ENCODE data around the gene ADAM10.

Gene ADAM10

DNA sequence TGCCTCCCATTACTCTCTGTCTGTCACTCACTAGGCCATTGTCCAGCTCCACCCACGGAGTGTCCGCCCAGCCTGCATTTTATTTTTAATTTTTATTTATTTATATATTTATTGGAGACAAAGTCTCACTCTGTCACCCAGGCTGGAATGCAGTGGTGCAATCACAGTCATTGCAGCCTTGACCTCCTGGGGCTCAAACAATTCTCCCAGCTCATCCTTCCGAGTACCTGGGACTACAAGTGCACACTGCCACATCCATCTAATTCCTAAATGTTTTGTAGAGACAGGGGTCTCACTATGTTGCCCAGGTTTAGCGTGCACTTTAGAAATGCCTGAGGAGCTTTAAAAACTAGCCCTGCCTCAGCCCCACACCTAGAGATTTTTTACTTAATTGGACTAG is 176.2 kb downstream of the ADAM10 start:
- DNase-seq: no peak

DNA sequence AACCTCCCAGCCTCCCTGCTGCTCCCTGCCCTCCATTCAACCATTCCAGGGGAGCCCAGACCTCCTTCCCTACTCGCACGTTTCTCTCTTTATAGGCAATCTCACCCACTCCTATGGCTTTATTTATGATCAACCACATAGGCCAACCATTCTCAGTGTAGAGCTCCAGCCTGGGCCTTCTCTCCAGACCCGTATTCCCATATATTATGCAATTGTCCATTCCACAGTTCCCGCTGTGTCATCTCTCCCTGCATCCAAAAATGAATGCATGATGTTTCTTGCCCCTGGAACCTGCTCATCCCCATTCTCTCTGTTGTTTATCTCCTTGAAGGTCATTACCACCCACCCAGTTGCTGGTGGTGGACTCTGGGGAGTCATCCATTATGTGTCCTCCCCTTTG is 177.0 kb downstream of the ADAM10 start:
- no peak for DNase-seq

DNA sequence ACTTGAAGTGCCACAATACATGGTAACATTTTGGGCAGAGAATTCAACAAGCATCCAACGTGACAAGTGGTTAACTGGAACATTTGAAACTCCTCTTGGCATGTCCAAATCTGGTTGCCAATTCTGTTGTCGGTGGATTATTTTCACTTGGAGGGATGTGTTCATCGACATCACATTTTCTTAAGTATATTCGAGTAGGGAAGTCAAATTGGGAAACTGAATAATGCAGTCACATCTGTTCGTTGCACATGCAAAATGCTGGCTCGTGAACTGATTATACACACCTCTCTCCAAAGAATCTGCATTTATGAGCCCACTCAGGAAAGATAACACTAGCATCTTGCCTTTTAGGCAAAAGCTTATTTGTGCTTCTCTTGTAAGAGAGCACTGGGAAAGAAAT is 178.0 kb downstream of the ADAM10 start:
- DNase-seq: no peak

GRCh38 chr15:58569455-58569854 is 180.1 kb downstream of the ADAM10 start:
- DNase-seq: no peak

GRCh38 chr15:58568157-58568571 is 181.3 kb downstream of the ADAM10 start:
- DNase-seq: no peak

GRCh38 chr15:58566029-58566428 is 183.5 kb downstream of the ADAM10 start:
- DNase-seq: no peak

DNA sequence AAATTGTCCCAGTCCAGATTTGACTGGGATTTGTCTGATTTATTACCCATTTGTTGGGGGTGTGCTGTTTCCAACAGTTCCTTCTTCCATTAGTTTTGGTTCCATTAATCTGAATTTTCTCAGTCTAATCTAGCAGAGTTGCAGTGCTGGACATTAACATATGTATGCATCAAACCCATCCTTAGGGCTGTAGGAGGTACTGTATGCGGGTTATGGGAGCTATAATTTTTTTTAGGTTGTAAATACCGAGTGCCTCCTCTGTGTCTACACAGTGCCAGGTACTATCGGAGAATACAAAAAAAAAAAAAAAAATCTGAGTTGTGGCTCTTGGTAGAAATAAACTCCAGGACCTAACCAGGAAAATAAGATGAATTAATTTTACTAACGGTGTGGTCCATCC is 183.9 kb downstream of the ADAM10 start:
- DNase-seq: no peak

DNA sequence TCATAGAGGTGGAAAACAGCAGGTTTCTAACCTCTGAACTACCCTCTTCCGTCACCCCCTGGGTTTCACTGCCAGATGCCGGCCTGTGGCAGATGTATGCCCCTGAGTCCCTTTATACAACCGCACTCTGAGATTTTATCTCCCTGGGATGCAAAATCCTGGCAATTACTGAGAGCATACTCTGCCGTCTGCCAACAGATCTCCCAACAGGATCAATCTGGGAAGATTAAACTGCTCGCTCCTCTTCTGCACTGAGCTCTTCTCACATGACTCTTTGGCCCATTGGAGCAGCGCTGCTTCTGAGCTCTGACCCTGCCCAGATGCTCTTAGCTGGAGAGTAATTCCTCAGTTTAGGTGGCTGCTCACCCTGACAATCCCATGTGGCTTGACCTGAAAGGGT is 184.5 kb downstream of the ADAM10 start:
- no peak for DNase-seq

- no peak for DNase-seq
Observed at GRCh38 chr15:58562135-58562534, 187.4 kb downstream of the ADAM10 start.

DNA sequence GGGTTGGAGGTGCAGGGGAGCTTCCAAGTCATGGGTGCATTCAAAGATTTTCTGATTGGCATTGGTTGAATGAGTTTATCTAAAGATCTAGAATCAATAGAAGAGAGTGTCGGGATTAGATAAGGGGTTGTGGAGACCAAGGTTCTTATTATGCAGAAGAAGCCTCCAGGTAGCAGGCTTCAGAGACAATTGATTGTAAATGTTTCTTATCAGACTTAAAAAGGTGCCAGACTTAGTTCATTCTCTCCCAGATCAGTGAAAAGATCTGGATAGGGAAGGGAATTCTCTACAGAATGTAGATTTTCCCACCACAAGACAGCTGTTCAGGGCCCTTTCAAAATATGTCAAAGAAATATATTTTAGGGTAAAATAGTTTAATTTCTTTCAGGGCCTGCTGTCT is 188.2 kb downstream of the ADAM10 start:
- DNase-seq: no peak

- DNase-seq: no peak
Observed at GRCh38 chr15:58559904-58560588, 189.5 kb downstream of the ADAM10 start.

DNA sequence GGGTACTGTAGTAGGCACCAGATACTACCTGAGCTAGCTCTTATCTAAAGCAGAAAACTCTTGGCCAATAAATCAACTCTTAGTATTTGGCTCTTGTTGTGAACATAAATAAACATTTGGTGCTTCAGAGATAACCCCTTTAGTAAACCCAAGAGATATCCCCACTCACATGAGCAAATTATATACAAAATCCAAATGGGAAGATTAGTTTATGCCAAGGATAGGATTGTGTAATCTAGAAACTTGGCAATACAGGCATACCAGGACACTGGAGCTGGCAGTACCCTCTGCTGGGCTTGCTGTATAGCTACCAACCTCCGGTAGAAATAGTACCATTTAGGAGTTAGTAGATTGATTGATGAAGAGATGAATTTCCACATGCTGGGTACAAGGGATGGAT is 190.7 kb downstream of the ADAM10 start:
- DNase-seq: no peak

- DNase-seq: no peak
Observed at GRCh38 chr15:58556541-58556940, 193.0 kb downstream of the ADAM10 start.

DNA sequence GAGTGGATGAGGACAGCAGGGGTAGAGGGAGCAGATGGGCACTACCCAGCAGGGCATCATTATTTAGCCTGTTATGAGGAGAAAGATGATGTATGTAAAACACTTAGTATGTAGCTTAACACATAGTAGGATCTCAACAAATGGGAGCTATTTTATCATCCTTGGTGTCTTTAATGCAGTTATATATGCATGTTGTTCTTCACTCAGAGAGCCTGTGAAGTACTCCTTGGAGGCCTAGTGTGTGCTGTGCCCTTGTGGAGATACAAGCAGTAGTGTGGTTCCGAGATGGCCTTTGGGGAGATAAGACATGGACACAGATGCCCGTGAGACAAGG is 193.5 kb downstream of the ADAM10 start:
- no peak for DNase-seq

- DNase-seq: no peak
Observed at GRCh38 chr15:58555162-58556027, 194.1 kb downstream of the ADAM10 start.

- no peak for DNase-seq
Observed at GRCh38 chr15:58554758-58555157, 194.7 kb downstream of the ADAM10 start.

- no peak for DNase-seq
Observed at GRCh38 chr15:58553365-58553918, 196.1 kb downstream of the ADAM10 start.

GRCh38 chr15:58552505-58553364 is 196.8 kb downstream of the ADAM10 start:
- DNase-seq: no peak

DNA sequence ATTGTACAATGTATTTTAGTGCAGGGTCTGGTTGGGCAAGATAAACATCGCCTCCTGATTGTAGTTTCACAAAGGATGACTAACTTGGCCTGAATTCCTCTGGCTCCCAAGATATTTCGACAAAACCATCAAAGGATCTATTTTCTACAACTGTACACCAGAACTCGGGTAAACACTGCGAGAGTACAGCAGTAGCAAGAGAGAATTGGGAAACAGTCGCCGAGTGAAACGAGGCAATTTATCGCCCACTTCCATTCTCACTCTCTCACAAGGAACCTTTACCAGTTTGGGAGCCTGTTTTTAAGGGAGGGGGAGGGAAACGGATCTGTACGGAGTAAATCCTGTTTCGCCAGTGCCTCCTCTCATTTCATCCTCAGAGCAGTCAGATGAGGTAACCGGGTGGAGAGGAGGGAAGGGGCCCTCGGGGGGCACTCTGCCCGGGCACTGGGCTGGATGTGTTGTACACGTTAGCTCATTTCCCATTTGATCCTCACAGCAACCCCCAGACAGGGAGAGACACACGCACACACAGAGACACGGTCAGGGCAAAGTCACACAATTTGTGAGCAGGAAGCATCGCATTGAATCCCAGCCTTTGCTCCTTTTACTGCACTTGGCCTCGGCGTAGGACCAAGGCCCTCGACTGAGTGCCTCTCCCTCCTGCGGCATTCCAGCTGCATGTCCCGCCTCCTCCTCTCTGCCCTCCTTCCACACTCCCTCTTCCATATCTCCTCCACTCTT is 197.6 kb downstream of the ADAM10 start:
- no peak for DNase-seq

DNA sequence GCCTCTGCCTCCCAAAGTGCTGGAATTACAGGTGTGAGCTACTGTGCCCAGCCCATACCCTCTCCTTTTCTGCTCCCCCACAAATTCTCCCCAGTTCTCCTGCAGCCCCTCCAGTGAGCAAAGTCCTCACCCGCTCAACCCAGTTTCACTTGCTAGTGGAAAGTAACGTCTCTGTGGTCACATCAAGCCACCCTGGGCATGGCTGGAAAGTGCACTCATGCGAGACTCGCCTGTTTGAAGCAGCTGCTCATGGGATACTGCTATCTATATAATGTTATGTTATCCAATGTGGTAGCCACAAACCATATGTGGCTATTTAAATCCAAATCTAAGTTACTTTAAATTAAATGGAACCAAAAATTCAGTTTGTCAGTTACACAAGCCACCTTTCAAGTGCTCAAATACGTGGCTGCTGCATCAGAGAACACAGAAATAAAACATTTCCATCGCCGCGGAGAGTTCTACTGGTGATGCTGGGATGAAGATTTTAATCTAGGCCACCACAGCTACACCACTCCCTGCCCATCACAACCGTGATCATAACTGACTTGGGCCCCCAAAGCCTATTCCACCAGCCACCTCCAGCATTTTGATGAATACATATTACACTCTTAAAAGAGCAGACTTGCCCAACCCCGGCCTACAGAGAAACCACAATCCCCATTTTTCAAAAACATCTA is 198.3 kb downstream of the ADAM10 start:
- DNase-seq: no peak

- DNase-seq: no peak
Observed at GRCh38 chr15:58549785-58550074, 199.8 kb downstream of the ADAM10 start.
